ES-I3 (cell line): Measurements from ENCODE around the gene ELN.
"Not testable (repeated sequence)": the region's sequence is repeated elsewhere in the genome, so short reads cannot be mapped to it uniquely, and the experiment has no call there.

Experiments used
- H3K36me3 ChIP-seq: 2 replicates; pipeline ENCODE4 v1.6.1; 2013; ENCODE audit warnings: mild to moderate bottlenecking, low read length, control low read depth, moderate library complexity; ENCODE audit not compliant: insufficient read depth
- H3K4me1 ChIP-seq: 2 replicates; pipeline ENCODE4 v1.6.1; 2013; ENCODE audit warnings: mild to moderate bottlenecking, control low read depth, low read length; ENCODE audit not compliant: insufficient read depth
- H3K9ac ChIP-seq: 2 replicates; pipeline ENCODE4 v1.6.1; 2013; ENCODE audit warnings: low read depth, mild to moderate bottlenecking, low read length, moderate library complexity
- H3K9me3 ChIP-seq: 2 replicates; pipeline ENCODE4 v1.6.1; 2013; ENCODE audit warnings: mild to moderate bottlenecking, low read length, moderate library complexity; ENCODE audit not compliant: control insufficient read depth, insufficient read depth

ELN gene

DNA sequence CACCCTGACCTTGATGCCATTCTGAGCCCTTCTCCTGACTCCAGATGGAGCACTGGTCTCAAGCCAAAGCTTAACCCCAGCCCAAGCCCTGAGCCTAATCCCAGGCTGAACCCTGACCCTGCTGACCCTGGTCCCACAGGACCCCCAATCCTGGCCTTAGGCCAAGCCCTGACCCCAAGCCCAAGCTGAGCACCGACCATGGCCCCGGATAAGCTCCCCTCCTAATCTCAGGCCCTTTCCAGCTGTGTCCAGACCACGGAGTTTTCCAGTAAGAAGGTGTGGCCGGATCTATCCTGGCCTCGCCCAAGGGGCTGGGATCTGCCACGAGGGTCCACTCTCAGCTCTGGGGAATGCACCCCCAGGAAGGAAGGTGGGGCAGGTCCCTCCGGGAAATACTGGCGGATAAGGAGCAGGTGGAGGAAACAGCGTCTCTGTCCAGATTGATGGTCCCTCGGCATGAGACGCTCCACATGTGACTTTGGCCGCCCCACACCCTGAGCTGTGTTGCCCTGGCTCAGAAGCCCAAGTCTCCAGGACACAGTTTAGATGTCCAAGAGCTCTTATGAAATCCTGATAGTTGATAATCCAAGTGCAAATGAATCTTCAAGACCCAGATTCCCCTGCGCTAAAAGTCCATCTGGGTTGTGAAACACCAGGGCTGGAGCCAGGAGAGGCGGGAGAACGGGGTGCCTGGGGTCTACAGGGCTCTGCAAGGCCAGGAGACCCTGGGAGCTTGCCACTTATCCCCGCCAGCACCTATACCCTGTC is 10.4 kb downstream of the ELN start:
- Histone ChIP-seq H3K36me3 (no peaks in the 10 kb centered on the region), H3K9ac (no peak overlapping the region), H3K4me1 (peaks cover 10% of the 10 kb centered on the region; the same call in 1 of the 2 replicates), H3K9me3 (no peaks in the 10 kb centered on the region)

- H3K9me3 ChIP-seq = no peaks in the 10 kb centered on the region
- H3K4me1 ChIP-seq = peaks cover 19% of the 10 kb centered on the region; the same call in 1 of the 2 replicates
- H3K9ac ChIP-seq = no peak overlapping the region
- H3K36me3 ChIP-seq = no peaks in the 10 kb centered on the region
Measured at GRCh38 chr7:74039337-74039736, 11.4 kb downstream of the ELN start.

DNA sequence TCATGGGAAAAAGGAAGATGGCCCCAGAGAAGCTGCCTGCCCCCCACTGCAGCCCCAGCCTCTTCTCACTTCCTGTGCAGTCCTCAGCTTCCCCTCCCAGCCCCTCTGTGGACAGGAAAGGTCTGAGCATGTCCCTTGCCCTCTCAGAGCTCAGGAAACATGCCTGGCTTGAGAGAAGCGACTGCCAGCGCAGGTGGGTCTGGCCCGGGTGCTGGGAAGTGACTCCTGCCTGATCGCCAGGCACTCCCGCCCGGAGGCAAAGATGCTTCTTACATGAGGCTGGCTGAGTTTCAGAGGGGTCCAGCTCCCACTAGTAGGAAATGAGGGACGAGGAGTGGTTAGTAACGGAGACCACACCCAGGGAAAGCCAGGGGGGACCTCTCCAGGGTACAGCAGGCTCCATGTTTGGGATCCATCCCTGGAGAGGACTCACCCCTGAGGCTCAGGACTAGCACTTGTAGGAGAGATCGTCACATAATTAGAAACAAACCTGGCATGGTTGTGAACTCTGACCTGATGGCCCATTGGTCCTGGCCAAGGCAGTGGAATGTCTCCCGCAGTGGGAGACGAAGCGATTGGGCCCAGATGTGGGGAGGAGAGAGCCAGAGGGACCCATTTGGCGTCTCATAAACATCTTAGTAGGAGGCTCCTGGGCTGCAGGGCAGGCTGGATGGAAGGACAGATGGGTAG is 12.3 kb downstream of the ELN start:
- H3K4me1 ChIP-seq = peaks cover 24% of the 10 kb centered on the region; the same call in 1 of the 2 replicates
- no peak overlapping the region for H3K9ac ChIP-seq
- no peaks in the 10 kb centered on the region for H3K9me3 ChIP-seq
- no peaks in the 10 kb centered on the region for H3K36me3 ChIP-seq

- Histone ChIP-seq H3K36me3 (no peaks in the 10 kb centered on the region), H3K9me3 (no peaks in the 10 kb centered on the region), H3K9ac (no peak overlapping the region), H3K4me1 (peaks cover 24% of the 10 kb centered on the region; the same call in 1 of the 2 replicates)
Measured at GRCh38 chr7:74040791-74041520, 13.0 kb downstream of the ELN start.

DNA sequence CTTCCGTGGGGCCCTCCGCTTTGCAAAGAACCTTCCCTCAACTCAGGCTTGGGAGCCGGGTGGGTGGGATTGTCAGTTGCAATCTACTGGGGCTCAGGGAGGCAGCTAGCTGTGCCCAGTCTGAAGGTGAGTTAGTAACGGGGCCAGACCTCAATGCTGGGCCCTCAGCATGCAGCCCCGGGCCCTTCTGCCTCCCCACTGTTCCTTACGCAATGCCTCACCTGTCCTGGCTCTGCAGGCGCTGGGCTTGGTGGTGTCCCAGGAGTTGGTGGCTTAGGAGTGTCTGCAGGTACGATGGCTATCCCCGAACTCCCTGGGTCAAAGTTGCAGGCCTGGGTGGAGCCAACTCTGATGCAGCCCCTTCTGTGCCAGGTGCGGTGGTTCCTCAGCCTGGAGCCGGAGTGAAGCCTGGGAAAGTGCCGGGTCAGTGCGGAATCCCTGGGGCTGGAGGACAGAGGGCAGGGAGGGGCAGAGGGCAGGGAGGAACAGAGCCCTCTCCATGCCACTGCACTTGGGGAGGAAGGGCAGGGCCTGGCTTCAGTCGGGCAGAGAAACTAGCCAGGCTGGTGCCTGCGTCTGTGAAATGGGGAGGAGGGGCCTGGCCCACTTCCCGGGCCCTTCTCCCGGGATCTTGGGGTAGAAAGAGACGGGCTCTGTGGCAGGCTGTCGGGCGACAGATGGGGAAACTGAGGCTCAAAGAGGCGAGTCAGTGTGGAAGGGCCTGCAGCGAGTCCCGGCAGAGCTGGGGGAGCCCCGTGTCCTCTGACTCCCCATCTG is 15.0 kb downstream of the ELN start:
- H3K9me3 ChIP-seq = no peaks in the 10 kb centered on the region
- peaks cover 24% of the 10 kb centered on the region; the same call in 1 of the 2 replicates for H3K4me1 ChIP-seq
- no peaks in the 10 kb centered on the region for H3K36me3 ChIP-seq
- H3K9ac ChIP-seq = peak overlapping the region; percentile 0; the same call in 1 of the 2 replicates

- H3K4me1 ChIP-seq = peaks cover 24% of the 10 kb centered on the region; the same call in 1 of the 2 replicates
- no peaks in the 10 kb centered on the region for H3K9me3 ChIP-seq
- no peak overlapping the region for H3K9ac ChIP-seq
- no peaks in the 10 kb centered on the region for H3K36me3 ChIP-seq
Measured at GRCh38 chr7:74043523-74043951, 15.6 kb downstream of the ELN start.

DNA sequence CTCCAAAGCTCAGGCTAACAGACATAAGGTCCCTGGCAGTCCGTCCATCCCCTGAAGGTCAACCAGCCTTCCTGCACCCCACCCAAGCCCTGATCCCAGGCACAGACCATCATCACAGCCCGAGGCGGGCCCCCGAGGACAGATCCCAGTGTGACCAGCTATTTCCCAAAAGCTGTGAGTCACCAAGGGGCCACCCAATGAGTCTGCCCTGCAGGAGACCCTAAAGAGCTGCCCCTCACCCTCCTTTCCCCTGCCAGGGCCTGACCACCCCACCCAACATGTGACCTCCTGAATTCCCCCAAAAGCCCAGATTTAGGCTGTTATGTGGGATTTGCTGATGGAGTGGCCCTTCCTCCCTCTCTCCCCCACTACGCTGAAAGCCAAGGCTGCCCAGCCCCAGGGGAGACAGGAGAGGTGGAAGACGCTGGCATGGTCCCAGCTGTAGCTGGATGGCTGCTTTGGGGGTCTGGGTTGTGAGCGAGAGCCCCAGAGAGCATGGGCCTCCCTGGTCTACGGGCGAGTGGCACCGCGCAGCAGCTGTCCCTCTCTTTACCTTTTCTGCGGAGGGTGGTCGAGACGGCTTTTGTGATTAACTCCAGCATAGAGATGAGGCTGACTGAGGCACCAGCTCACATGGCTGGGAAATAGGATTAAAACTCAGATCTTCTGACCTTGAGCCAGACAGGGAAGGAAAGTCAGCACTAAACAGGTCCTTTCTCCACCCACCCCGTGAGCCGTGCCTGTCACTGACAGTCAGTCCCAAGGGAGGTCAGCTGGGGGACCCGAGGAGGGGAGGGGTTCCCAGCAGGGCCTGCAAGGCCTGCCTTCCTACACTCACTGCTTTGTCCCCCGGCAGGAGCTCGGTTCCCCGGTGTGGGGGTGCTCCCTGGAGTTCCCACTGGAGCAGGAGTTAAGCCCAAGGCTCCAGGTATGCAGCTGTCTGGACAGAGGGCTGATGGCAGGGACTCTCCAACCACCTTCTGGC is 16.7 kb downstream of the ELN start:
- no peaks in the 10 kb centered on the region for H3K9me3 ChIP-seq
- H3K36me3 ChIP-seq = no peaks in the 10 kb centered on the region
- peaks cover 24% of the 10 kb centered on the region; the same call in 1 of the 2 replicates for H3K4me1 ChIP-seq
- H3K9ac ChIP-seq = no peak overlapping the region

DNA sequence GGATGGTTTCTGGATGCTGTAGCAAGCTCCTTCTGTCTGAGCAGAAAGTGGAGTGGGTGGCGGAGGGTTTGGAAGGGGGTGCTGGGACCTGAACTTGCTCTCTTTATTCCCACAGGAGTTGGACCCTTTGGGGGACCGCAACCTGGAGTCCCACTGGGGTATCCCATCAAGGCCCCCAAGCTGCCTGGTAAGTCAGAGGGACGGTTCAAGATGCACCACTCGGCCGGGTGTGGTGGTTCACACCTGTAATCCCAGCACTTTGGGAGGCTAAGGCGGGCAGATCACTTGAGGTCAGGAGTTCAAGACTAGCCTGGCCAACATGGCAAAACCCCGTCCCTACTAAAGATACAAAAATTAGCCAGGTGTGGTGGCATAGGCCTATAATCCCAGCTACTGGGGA is 18.6 kb downstream of the ELN start:
- H3K9me3 ChIP-seq, H3K9ac ChIP-seq, H3K36me3 ChIP-seq: not testable (repeated sequence)
- peaks cover 26% of the 10 kb centered on the region; the same call in 1 of the 2 replicates for H3K4me1 ChIP-seq

GRCh38 chr7:74047804-74048380 is 19.9 kb downstream of the ELN start:
- H3K36me3 ChIP-seq = no peaks in the 10 kb centered on the region
- H3K9ac ChIP-seq = no peak overlapping the region
- H3K4me1 ChIP-seq = peaks cover 28% of the 10 kb centered on the region; the same call in 1 of the 2 replicates
- no peaks in the 10 kb centered on the region for H3K9me3 ChIP-seq

DNA sequence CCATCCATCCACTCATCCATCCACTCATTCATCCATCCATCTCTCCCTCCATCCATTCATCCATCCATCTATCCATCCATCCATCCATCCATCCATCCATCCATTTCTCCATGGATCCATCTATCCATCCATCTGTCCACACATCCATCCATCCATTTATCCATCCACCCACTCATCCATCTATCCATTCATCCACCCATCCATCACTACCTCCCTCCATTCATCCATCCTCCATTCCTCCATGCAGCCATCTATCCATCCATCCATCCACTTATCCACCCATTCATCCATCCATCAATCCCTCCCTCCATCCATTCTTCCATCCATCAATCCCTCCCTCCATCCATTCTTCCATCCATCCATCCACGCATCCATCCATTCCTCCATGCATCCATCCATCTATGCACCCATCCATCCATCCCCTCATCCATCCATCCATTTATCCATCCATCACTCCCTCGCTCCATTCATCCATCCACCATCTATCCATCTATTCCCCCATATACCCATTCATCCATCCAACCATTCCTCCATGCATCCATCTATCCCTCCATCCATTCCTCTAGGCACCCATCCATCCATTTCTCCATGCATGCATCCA is 21.1 kb downstream of the ELN start:
- no peaks in the 10 kb centered on the region for H3K36me3 ChIP-seq
- no peak overlapping the region for H3K9ac ChIP-seq
- peaks cover 16% of the 10 kb centered on the region; the same call in 1 of the 2 replicates for H3K4me1 ChIP-seq
- H3K9me3 ChIP-seq = no peaks in the 10 kb centered on the region

DNA sequence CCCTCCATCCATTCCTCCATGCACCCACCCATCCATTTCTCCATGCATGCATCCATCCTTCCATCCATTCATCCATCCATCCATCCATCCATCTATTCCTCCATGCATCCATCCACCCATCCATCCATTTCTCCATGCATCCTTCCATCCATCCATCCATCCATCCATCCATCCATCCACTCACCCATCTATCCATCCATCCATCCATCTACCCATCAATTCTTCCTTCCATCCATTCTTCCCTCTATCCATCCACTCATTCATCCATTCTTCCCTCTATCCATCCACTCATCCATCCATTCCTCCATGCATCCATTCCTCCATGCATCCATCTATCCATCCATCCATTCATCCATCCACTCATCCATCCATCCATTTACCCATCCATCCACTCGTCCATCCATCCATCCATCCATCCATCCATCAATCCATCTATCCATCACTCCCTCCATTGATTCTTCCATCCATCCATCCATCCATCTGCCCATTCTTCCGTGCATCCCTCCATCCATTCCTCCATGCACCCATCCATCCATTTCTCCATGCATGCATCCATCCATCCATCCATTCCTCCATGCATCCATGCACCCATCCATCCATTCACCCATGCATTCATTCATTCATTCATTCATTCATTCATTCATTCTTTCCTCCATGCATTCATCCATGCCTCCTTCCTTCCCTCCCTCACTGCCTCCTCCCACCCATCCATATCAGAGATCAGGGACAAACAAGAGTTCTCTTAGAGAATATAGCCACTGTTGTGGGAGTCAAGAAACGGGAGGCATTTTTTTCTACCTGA is 22.2 kb downstream of the ELN start:
- Histone ChIP-seq H3K4me1 (peaks cover 10% of the 10 kb centered on the region; the same call in 1 of the 2 replicates), H3K9ac (no peak overlapping the region), H3K9me3 (no peaks in the 10 kb centered on the region), H3K36me3 (no peaks in the 10 kb centered on the region)

- H3K9me3 ChIP-seq = no peaks in the 10 kb centered on the region
- H3K4me1 ChIP-seq = peaks cover 10% of the 10 kb centered on the region; the same call in 1 of the 2 replicates
- H3K36me3 ChIP-seq = no peaks in the 10 kb centered on the region
- no peak overlapping the region for H3K9ac ChIP-seq
Measured at GRCh38 chr7:74051193-74051592, 23.2 kb downstream of the ELN start.
